Measurements from ENCODE around the gene CENPV.

GRCh38 chr17:16352303-16352666 is 984 bp downstream of the CENPV start:
- TF ChIP-seq POLR2A (IDR thresholded peaks at IDR 0.05; ENCODE audit: low read length): no peak
- TF ChIP-seq GATA1 (IDR thresholded peaks at IDR 0.05; ENCODE audit: low read depth, low read length): no peak

Measured in erythroblast (primary cell).